Measurements from ENCODE around the gene SYDE1. TPM values are rescaled to one million over a fixed set of nuclear protein-coding genes. Genes with fewer than 3 reads are reported as not detected.
"Not testable (repeated sequence)": the region's sequence is repeated elsewhere in the genome, so short reads cannot be mapped to it uniquely, and the experiment has no call there.

Gene SYDE1
- total and polyA plus RNA-seq, 4 experiments from 2014 or later: not detected

DNA sequence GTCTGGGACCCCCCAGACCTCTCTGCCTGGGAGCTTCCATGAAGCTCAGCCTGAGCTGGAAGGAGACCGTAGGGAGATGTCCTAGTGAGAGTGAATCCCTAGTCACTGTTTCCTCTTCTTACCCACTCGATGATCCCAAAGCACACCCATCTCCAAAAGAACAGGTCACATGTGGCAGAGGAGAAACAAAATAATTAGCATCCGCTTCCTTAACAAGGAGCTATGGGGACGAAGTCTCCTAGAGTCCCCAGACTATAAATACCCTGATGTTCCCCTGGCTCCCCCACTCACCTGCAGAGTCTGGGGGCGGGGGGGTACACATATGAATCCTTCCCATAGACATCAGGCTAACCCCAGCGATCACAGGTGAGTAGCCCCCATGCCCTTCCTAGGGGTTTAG is 25.3 kb upstream of the SYDE1 start, which contains the start of gene OR1I1:
OR1I1 (plus strand) TSS at position 301 of the 400 bp plus-strand sequence. CDS start 4,855 bp downstream, outside the sequence.
- H3K27ac ChIP-seq (ENCODE audit: low read depth, low read length): no peak within 1 kb of the TSS
- Mint-ChIP-seq H3K27ac (no peak within 1 kb of the TSS), H3K27me3 (peaks cover 15 to 24% of the 10 kb centered on the region in 2 donors), H3K36me3 (no peaks in the 10 kb centered on the region), H3K4me3 (no peak within 1 kb of the TSS), H3K9me3 (no peaks in the 10 kb centered on the region), H3K4me1 (no peaks in the 10 kb centered on the region)
- H3K27me3 ChIP-seq (ENCODE audit: insufficient read depth, low read length): no peaks in the 10 kb centered on the region
- POLR2A ChIA-PET (ENCODE audit: partially characterized antibody): no interaction called here
- no peaks in the 10 kb centered on the region for H3K36me3 ChIP-seq (ENCODE audit: insufficient read depth, low read length)
- CTCF ChIA-PET (ENCODE audit: partially characterized antibody): no interaction called here
- DNase-seq: no peak
- no peaks in the 10 kb centered on the region for H3K4me1 ChIP-seq (ENCODE audit: insufficient read depth, low read length)
- intact Hi-C loops (cut with micrococcal nuclease): no loop called here
- no peak within 1 kb of the TSS for H3K4me3 ChIP-seq (ENCODE audit: low read length in 2 of 2)
- no peaks in the 10 kb centered on the region for H3K9me3 ChIP-seq (ENCODE audit: control insufficient read depth in 1 of 2, low read length in 2 of 2)

GRCh38 chr19:15087182-15087581 is 20.0 kb upstream of the SYDE1 start:
- Mint-ChIP-seq H3K27ac (no peak overlapping the region), H3K27me3 (peaks cover 11 to 25% of the 10 kb centered on the region in 2 donors), H3K36me3 (no peaks in the 10 kb centered on the region), H3K4me3 (no peak overlapping the region), H3K4me1 (peaks cover 0 to 3% (median 3%) of the 10 kb centered on the region in 4 donors), H3K9me3 (peaks cover 0 to 1% (median 0%) of the 10 kb centered on the region in 8 donors)
- Histone ChIP-seq H3K27ac (ENCODE audit: low read depth, low read length) (no peak overlapping the region), H3K9me3 (ENCODE audit: control insufficient read depth in 1 of 2, low read length in 2 of 2) (no peaks in the 10 kb centered on the region), H3K4me1 (ENCODE audit: insufficient read depth, low read length) (peaks cover 4% of the 10 kb centered on the region), H3K36me3 (ENCODE audit: insufficient read depth, low read length) (no peaks in the 10 kb centered on the region), H3K4me3 (ENCODE audit: low read length in 2 of 2) (no peak overlapping the region), H3K27me3 (ENCODE audit: insufficient read depth, low read length) (no peaks in the 10 kb centered on the region)
- CTCF ChIA-PET (ENCODE audit: partially characterized antibody): interaction anchor here (1.2 kb wide), 1 partner anchor 63 kb away, joined by 3 read pairs; no protein-coding TSS in a partner anchor
- POLR2A ChIA-PET (ENCODE audit: partially characterized antibody): no interaction called here
- intact Hi-C loops (cut with micrococcal nuclease): no loop called here
- no peak for DNase-seq

- Mint-ChIP-seq H3K27ac (peak overlapping the region in 2 of 7 donors; percentile 63 to 65), H3K36me3 (no peaks in the 10 kb centered on the region), H3K4me3 (peak overlapping the region in 1 of 8 donors; percentile 8), H3K4me1 (peaks cover 0 to 4% (median 3%) of the 10 kb centered on the region in 4 donors), H3K9me3 (peaks cover 0 to 1% (median 0%) of the 10 kb centered on the region in 8 donors), H3K27me3 (peaks cover 5 to 8% of the 10 kb centered on the region in 2 donors)
- DNase-seq: peak; percentile 56 to 67 (median 65)
- Histone ChIP-seq H3K4me3 (ENCODE audit: low read length in 2 of 2) (no peak overlapping the region), H3K4me1 (ENCODE audit: insufficient read depth, low read length) (peaks cover 6% of the 10 kb centered on the region), H3K27ac (ENCODE audit: low read depth, low read length) (no peak overlapping the region), H3K9me3 (ENCODE audit: control insufficient read depth in 1 of 2, low read length in 2 of 2) (no peaks in the 10 kb centered on the region), H3K27me3 (ENCODE audit: insufficient read depth, low read length) (no peaks in the 10 kb centered on the region), H3K36me3 (ENCODE audit: insufficient read depth, low read length) (no peaks in the 10 kb centered on the region)
- ChIA-PET CTCF (ENCODE audit: partially characterized antibody) (interaction anchor here (0.6 to 3.5 kb wide), 22 partner anchors 8 to 1297 kb away, joined by 3 to 82 read pairs (median 4); partner anchors contain the start of gene AKAP8L), POLR2A (ENCODE audit: partially characterized antibody) (interaction anchor here (0.9 to 1.1 kb wide), 2 partner anchors 8 to 327 kb away, joined by 3 to 4 read pairs; partner anchors contain the start of gene AKAP8L)
- intact Hi-C loops (cut with micrococcal nuclease): loop anchor here (1.0 to 2.0 kb wide), 3 partner anchors 58 to 464 kb away; partner anchors contain the start of gene AKAP8L
Measured at GRCh38 chr19:15091918-15092753, 15.1 kb upstream of the SYDE1 start.

GRCh38 chr19:15093001-15093400 is 14.2 kb upstream of the SYDE1 start:
- peaks cover 3% of the 10 kb centered on the region in 2 donors for H3K27me3 Mint-ChIP-seq
- CTCF ChIA-PET (ENCODE audit: partially characterized antibody): interaction anchor here (0.9 to 3.5 kb wide), 11 partner anchors 8 to 468 kb away, joined by 3 to 82 read pairs (median 5); partner anchors contain the start of gene AKAP8L
- Histone ChIP-seq H3K27ac (ENCODE audit: low read depth, low read length) (no peak overlapping the region), H3K36me3 (ENCODE audit: insufficient read depth, low read length) (no peaks in the 10 kb centered on the region), H3K9me3 (ENCODE audit: control insufficient read depth in 1 of 2, low read length in 2 of 2) (no peaks in the 10 kb centered on the region), H3K27me3 (ENCODE audit: insufficient read depth, low read length) (no peaks in the 10 kb centered on the region), H3K4me3 (ENCODE audit: low read length in 2 of 2) (no peak overlapping the region), H3K4me1 (ENCODE audit: insufficient read depth, low read length) (peaks cover 6% of the 10 kb centered on the region)
- DNase-seq: no peak
- no peaks in the 10 kb centered on the region for H3K36me3 Mint-ChIP-seq
- intact Hi-C loops (cut with micrococcal nuclease): loop anchor here (2.0 kb wide), 1 partner anchor 326 kb away; the partner anchor contains the start of gene AKAP8L
- POLR2A ChIA-PET (ENCODE audit: partially characterized antibody): no interaction called here
- H3K4me3 Mint-ChIP-seq: no peak overlapping the region
- peaks cover 0 to 4% (median 3%) of the 10 kb centered on the region in 4 donors for H3K4me1 Mint-ChIP-seq
- no peak overlapping the region for H3K27ac Mint-ChIP-seq
- H3K9me3 Mint-ChIP-seq: no peaks in the 10 kb centered on the region

DNA sequence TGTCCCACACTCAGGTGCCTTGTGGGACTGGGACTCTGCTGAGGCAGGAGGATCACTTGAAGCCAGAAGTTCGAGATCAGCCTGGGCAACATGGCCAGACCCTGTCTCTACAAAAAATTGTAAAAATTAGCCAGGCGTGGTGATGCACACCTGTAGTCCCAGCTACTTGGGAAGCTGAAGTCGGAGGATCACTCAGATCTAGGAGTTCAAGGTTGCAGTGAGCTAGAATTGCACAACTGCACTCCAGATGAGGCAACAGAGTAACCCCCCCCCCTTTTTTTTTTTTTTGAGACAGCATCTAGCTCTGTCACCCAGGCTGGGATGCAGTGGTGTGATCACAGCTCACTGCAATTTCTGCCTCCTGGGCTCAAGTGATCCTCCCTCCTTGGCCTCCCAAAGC is 11.0 kb upstream of the SYDE1 start:
- Mint-ChIP-seq H3K4me3 (no peak overlapping the region), H3K27ac (no peak overlapping the region), H3K4me1 (peaks cover 0 to 4% (median 3%) of the 10 kb centered on the region in 4 donors), H3K9me3 (peaks cover 0 to under 1% (median 0%) of the 10 kb centered on the region in 8 donors), H3K27me3 (peaks cover 3 to 8% of the 10 kb centered on the region in 2 donors), H3K36me3 (no peaks in the 10 kb centered on the region)
- Histone ChIP-seq H3K36me3 (ENCODE audit: insufficient read depth, low read length) (no peaks in the 10 kb centered on the region), H3K9me3 (ENCODE audit: control insufficient read depth in 1 of 2, low read length in 2 of 2) (no peaks in the 10 kb centered on the region), H3K27ac (ENCODE audit: low read depth, low read length) (no peak overlapping the region), H3K4me3 (ENCODE audit: low read length in 2 of 2) (no peak overlapping the region), H3K4me1 (ENCODE audit: insufficient read depth, low read length) (peaks cover 6% of the 10 kb centered on the region), H3K27me3 (ENCODE audit: insufficient read depth, low read length) (no peaks in the 10 kb centered on the region)
- no peak for DNase-seq
- POLR2A ChIA-PET (ENCODE audit: partially characterized antibody): no interaction called here
- intact Hi-C loops (cut with micrococcal nuclease): no loop called here
- CTCF ChIA-PET (ENCODE audit: partially characterized antibody): interaction anchor here (0.7 to 1.1 kb wide), 2 partner anchors 55 to 236 kb away, joined by 4 to 5 read pairs; partner anchors contain the start of gene BRD4

DNA sequence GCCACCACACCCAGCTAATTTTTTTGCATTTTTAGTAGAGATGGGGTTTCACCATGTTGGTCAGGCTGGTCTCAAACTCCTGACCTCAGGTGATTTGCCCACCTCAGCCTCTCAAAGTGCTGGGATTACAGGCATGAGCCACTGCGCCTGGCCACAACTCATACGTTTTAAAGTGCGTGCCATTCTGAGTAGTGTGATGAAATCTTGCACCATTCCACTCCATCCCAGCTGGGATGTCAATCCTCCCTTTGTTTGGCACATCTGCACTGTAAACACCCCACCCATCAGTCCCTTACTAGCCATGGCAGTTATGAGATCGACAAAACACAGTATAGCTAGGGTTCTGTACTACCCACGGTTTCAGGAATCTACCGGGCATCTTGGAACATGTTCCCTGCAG is 9.2 kb upstream of the SYDE1 start:
- H3K27me3 Mint-ChIP-seq: peaks cover 6 to 11% of the 10 kb centered on the region in 2 donors
- intact Hi-C loops (cut with micrococcal nuclease): loop anchor here (2.0 kb wide), 1 partner anchor 35 kb away; no protein-coding TSS in a partner anchor
- H3K9me3 ChIP-seq (ENCODE audit: control insufficient read depth in 1 of 2, low read length in 2 of 2); DNase-seq; H3K36me3 Mint-ChIP-seq; POLR2A ChIA-PET (ENCODE audit: partially characterized antibody); H3K4me3 ChIP-seq (ENCODE audit: low read length in 2 of 2); H3K36me3 ChIP-seq (ENCODE audit: insufficient read depth, low read length); H3K27ac ChIP-seq (ENCODE audit: low read depth, low read length); H3K4me3 Mint-ChIP-seq; H3K4me1 ChIP-seq (ENCODE audit: insufficient read depth, low read length); H3K27ac Mint-ChIP-seq; H3K27me3 ChIP-seq (ENCODE audit: insufficient read depth, low read length); H3K4me1 Mint-ChIP-seq: not testable (repeated sequence)
- CTCF ChIA-PET (ENCODE audit: partially characterized antibody): interaction anchor here (6.6 kb wide), 1 partner anchor 53 kb away, joined by 74 read pairs; no protein-coding TSS in a partner anchor
- H3K9me3 Mint-ChIP-seq: peaks cover 0 to 11% (median 6%) of the 10 kb centered on the region in 8 donors

GRCh38 chr19:15098460-15098859 is 8.7 kb upstream of the SYDE1 start:
- intact Hi-C loops (cut with micrococcal nuclease): loop anchor here (2.0 kb wide), 1 partner anchor 34 kb away; no protein-coding TSS in a partner anchor
- no peak overlapping the region for H3K27ac ChIP-seq (ENCODE audit: low read depth, low read length)
- H3K9me3 Mint-ChIP-seq: peaks cover 0 to 15% (median 10%) of the 10 kb centered on the region in 8 donors
- CTCF ChIA-PET (ENCODE audit: partially characterized antibody): interaction anchor here (6.6 kb wide), 1 partner anchor 52 kb away, joined by 74 read pairs; no protein-coding TSS in a partner anchor
- H3K4me1 Mint-ChIP-seq: no peaks in the 10 kb centered on the region
- peaks cover 6 to 11% of the 10 kb centered on the region in 2 donors for H3K27me3 Mint-ChIP-seq
- H3K4me3 ChIP-seq (ENCODE audit: low read length in 2 of 2): no peak overlapping the region
- no peaks in the 10 kb centered on the region for H3K27me3 ChIP-seq (ENCODE audit: insufficient read depth, low read length)
- no peaks in the 10 kb centered on the region for H3K36me3 ChIP-seq (ENCODE audit: insufficient read depth, low read length)
- peaks cover 0 to 2% of the 10 kb centered on the region in 2 donors for H3K36me3 Mint-ChIP-seq
- no peaks in the 10 kb centered on the region for H3K4me1 ChIP-seq (ENCODE audit: insufficient read depth, low read length)
- no peak overlapping the region for H3K4me3 Mint-ChIP-seq
- POLR2A ChIA-PET (ENCODE audit: partially characterized antibody): no interaction called here
- no peak for DNase-seq
- peaks cover 0 to 1% of the 10 kb centered on the region in 2 donors for H3K9me3 ChIP-seq (ENCODE audit: control insufficient read depth in 1 of 2, low read length in 2 of 2)
- H3K27ac Mint-ChIP-seq: peak overlapping the region in 1 of 7 donors; percentile 14

All from CD4-positive, alpha-beta memory T cell (primary cell).